ENCODE results near the gene RS1. TPM values are rescaled to one million over a fixed set of nuclear protein-coding genes. Genes with fewer than 3 reads are reported as not detected.

The RS1 gene
- not detected for total RNA-seq

DNA sequence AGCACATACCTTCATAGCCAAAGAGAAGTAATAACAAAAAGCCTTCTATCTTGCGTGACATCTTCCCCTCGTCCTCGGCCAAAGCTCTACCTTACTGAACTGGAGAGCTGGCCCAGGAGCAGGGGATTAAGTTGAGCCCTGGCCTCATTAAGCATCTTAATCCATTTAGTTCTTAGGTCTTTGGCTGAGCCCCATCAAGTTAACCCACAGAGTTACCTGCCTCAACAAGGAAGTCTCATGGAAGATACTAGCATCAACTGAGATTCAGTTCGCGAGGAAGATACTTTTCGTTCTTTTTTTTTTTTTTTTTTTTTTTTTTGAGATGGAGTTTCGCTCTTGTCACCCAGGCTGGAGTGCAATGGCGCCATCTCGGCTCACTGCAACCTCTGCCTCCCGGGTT lies at the start of gene RS1:
TSS of gene RS1 (minus strand) at position 101 of the 400 bp plus-strand sequence. CDS start at position 61, 40 bp downstream.
- H3K4me1 Mint-ChIP-seq (ENCODE audit: low read depth): peaks cover 6% of the 10 kb centered on the region
- no peaks in the 10 kb centered on the region for H3K9me3 Mint-ChIP-seq
- H3K27ac Mint-ChIP-seq: no peak within 1 kb of the TSS
- no peaks in the 10 kb centered on the region for H3K36me3 Mint-ChIP-seq (ENCODE audit: insufficient read depth in 2 of 2)
- no peaks in the 10 kb centered on the region for H3K27me3 Mint-ChIP-seq (ENCODE audit: low read depth)
- DNase-seq (no peak), ATAC-seq (replicated peaks in 1 of 2) (no peak)
- peak within 1 kb of the TSS in 1 of 2 donors; percentile 32 for H3K4me3 Mint-ChIP-seq

GRCh38 chrX:18719852-18720251 lies 47.9 kb upstream of the RS1 start:
- H3K36me3 Mint-ChIP-seq (ENCODE audit: insufficient read depth in 2 of 2): no peaks in the 10 kb centered on the region
- no peaks in the 10 kb centered on the region for H3K9me3 Mint-ChIP-seq
- no peak for ATAC-seq (replicated peaks in 1 of 2)
- no peaks in the 10 kb centered on the region for H3K27me3 Mint-ChIP-seq (ENCODE audit: low read depth)
- H3K27ac Mint-ChIP-seq: no peak overlapping the region
- no peak overlapping the region for H3K4me3 Mint-ChIP-seq
- no peaks in the 10 kb centered on the region for H3K4me1 Mint-ChIP-seq (ENCODE audit: low read depth)
- no peak for DNase-seq

DNA sequence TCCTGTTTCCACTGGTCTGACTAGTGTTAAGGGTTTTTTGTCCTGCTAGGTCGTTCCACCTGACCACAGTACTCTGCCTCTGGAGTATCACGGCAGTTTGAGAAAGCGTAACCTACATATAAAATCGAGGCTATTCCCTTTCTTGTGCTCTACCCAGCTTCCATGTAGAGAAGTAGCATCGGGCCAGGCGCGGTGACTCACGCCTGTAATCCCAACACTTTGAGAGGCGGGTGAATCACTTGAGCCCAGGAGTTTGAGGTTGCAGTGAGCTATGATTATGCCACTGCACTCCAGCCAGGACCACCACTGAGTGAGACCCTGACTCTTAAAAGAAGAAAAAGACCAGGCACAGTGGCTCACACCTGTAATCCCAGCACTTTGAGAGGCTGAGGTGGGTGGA lies 43.0 kb upstream of the RS1 start:
- H3K27me3 Mint-ChIP-seq (ENCODE audit: low read depth): no peaks in the 10 kb centered on the region
- ATAC-seq (replicated peaks in 1 of 2): no peak
- H3K36me3 Mint-ChIP-seq (ENCODE audit: insufficient read depth in 2 of 2): no peaks in the 10 kb centered on the region
- no peaks in the 10 kb centered on the region for H3K9me3 Mint-ChIP-seq
- no peaks in the 10 kb centered on the region for H3K4me1 Mint-ChIP-seq (ENCODE audit: low read depth)
- no peak for DNase-seq
- no peak overlapping the region for H3K27ac Mint-ChIP-seq
- no peak overlapping the region for H3K4me3 Mint-ChIP-seq

GRCh38 chrX:18709833-18710232 lies 37.9 kb upstream of the RS1 start:
- Mint-ChIP-seq H3K27ac (no peak overlapping the region), H3K9me3 (no peaks in the 10 kb centered on the region), H3K36me3 (ENCODE audit: insufficient read depth in 2 of 2) (no peaks in the 10 kb centered on the region), H3K4me1 (ENCODE audit: low read depth) (no peaks in the 10 kb centered on the region), H3K27me3 (ENCODE audit: low read depth) (no peaks in the 10 kb centered on the region), H3K4me3 (no peak overlapping the region)
- DNase-seq (no peak), ATAC-seq (replicated peaks in 1 of 2) (no peak)

DNA sequence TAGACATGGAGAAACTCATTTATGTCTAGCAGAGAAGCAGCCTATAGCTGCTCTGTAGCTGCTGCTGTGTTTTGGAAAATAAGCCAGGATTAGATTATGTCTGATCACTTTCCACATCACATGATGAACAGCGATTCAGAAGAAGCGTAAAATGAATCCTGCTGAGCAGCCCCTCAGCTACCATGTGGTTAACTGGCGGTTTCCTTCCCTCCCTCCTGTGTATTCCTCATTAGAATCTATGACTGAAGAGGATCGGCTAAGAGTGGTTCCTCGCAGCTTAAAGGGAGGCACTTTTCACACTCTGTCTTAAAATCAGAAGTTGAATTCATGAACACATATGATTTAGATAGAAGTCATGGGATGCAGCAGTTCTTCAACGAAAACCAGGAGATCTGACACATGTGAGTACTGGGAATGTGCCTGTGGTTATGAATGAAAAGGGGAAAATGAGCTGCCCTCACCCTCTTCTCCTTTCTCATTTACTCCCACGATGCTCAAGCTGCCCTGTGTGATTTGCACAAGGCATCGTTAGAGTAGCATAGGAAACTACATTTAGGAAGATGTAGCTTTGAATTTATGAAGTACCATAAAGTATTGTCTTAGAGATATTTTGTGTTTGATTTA lies 35.6 kb upstream of the RS1 start, which contains the start of gene PPEF1:
TSS of gene PPEF1 (plus strand) at position 220 of the 624 bp plus-strand sequence. CDS start at position 356, 136 bp downstream.
- Mint-ChIP-seq H3K36me3 (ENCODE audit: insufficient read depth in 2 of 2) (no peaks in the 10 kb centered on the region), H3K27ac (no peak within 1 kb of the TSS), H3K4me1 (ENCODE audit: low read depth) (no peaks in the 10 kb centered on the region), H3K27me3 (ENCODE audit: low read depth) (no peaks in the 10 kb centered on the region), H3K9me3 (no peaks in the 10 kb centered on the region), H3K4me3 (no peak within 1 kb of the TSS)
- no peak for DNase-seq
- no peak for ATAC-seq (replicated peaks in 1 of 2)

DNA sequence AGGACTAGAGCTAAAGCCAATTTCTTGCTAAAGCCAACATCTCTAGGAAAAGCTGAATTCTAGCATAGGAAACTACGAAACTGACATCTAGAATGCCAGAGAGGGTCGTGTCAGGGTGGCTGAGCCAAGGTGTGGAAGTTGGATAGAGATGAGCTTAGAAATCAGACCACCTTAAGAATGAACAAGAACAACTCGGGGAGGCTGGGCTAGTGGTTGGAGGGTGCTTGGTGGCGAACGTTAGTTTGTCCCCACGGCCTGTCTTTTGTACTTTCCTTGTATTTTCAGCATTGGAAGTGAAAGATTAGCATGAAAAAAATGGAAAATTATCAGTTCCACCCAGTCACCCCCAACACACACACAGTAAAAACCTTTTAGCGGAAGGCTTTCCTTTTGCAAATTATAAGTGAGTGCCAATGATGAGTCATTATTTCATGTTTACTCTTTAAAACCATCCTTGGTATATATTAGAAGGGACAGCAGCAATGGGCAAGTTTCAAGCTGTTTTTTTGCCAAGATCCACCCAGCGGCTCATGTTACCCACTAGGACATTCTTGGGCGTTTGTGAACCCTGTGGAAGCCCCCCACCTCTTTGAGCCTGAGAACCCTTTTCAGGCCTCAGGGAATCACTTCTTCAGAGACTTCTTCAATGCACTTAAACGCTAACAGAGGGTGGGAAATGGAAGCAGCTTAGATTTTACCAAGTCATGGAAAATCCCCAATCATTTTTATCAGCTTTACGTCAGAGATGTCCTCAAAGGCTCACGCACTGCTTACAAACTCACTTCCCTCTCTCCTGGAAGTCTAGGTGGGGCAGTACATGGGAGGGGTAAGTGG lies 30.7 kb upstream of the RS1 start:
- H3K4me1 Mint-ChIP-seq (ENCODE audit: low read depth): no peaks in the 10 kb centered on the region
- no peak overlapping the region for H3K4me3 Mint-ChIP-seq
- ATAC-seq (replicated peaks in 1 of 2): no peak
- H3K36me3 Mint-ChIP-seq (ENCODE audit: insufficient read depth in 2 of 2): no peaks in the 10 kb centered on the region
- H3K27me3 Mint-ChIP-seq (ENCODE audit: low read depth): no peaks in the 10 kb centered on the region
- no peak for DNase-seq
- no peak overlapping the region for H3K27ac Mint-ChIP-seq
- H3K9me3 Mint-ChIP-seq: no peaks in the 10 kb centered on the region

DNA sequence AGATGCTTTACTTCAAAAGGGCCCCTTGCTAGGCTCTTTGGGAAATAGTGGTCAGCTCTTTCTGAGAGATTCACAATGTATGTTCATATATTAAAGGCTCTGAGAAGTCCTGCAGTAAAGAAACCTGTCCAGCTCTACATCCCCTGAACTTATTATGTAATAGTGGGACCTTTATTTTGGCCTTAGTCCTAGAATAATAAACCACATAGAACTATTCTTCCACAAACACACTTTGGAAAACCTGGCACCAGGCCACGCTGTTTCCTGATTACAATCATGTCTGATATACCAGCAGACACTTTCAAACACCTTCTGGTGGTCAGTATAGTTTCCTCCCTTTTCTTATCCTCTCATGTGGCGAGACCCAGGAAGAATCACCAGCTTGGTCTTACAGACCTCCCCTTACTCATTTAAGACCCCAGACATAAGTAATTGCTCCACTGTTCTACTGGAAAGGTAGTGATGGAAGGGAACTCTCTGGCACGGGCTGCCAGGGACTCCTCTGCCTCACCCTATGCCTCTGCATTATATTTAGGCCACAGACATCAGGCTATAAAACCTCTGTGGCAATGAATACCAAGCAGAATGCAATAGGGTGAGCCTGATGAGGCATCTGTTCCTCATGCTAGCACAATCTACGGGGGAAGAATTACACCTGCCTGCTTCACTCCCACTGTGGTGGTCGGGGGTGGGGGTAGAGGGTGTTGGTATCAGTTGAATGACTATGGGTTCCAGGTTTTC lies 29.9 kb upstream of the RS1 start:
- H3K36me3 Mint-ChIP-seq (ENCODE audit: insufficient read depth in 2 of 2): no peaks in the 10 kb centered on the region
- H3K4me1 Mint-ChIP-seq (ENCODE audit: low read depth): no peaks in the 10 kb centered on the region
- no peak overlapping the region for H3K4me3 Mint-ChIP-seq
- no peak overlapping the region for H3K27ac Mint-ChIP-seq
- H3K9me3 Mint-ChIP-seq: no peaks in the 10 kb centered on the region
- no peaks in the 10 kb centered on the region for H3K27me3 Mint-ChIP-seq (ENCODE audit: low read depth)
- no peak for ATAC-seq (replicated peaks in 1 of 2)
- no peak for DNase-seq

- no peak for DNase-seq
- Mint-ChIP-seq H3K4me3 (no peak overlapping the region), H3K9me3 (no peaks in the 10 kb centered on the region), H3K4me1 (ENCODE audit: low read depth) (no peaks in the 10 kb centered on the region), H3K27ac (no peak overlapping the region), H3K27me3 (ENCODE audit: low read depth) (no peaks in the 10 kb centered on the region), H3K36me3 (ENCODE audit: insufficient read depth in 2 of 2) (peaks cover 0 to under 1% of the 10 kb centered on the region in 2 donors)
- ATAC-seq (replicated peaks in 1 of 2): no peak
Measured at GRCh38 chrX:18698737-18699650, 27.1 kb upstream of the RS1 start.

GRCh38 chrX:18696653-18697052 lies 24.7 kb upstream of the RS1 start:
- H3K36me3 Mint-ChIP-seq (ENCODE audit: insufficient read depth in 2 of 2): peaks cover 0 to 2% of the 10 kb centered on the region in 2 donors
- no peaks in the 10 kb centered on the region for H3K9me3 Mint-ChIP-seq
- no peak overlapping the region for H3K4me3 Mint-ChIP-seq
- DNase-seq: no peak
- no peak for ATAC-seq (replicated peaks in 1 of 2)
- H3K27me3 Mint-ChIP-seq (ENCODE audit: low read depth): peaks cover 11% of the 10 kb centered on the region
- no peak overlapping the region for H3K27ac Mint-ChIP-seq
- H3K4me1 Mint-ChIP-seq (ENCODE audit: low read depth): no peaks in the 10 kb centered on the region

DNA sequence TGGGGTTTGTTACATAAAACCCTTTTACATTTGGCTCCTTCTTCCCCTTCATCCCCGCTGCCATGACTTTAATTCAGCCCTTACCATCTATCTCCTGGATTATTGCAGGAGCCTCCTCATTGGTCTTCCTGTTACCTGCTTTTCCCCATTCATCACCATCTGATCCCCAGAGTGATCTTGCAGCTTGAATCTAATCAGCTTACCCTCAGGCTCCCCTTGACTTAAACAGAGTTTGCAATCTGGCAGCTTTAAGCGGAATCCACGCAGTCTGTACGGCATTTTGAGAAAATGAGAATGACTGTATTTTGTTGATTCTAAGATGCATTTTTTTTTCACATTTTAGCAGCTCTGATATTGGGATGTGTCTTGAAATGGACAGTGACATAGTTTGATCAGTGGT lies 20.6 kb upstream of the RS1 start:
- ATAC-seq (replicated peaks in 1 of 2): no peak
- peaks cover 0 to 2% of the 10 kb centered on the region in 2 donors for H3K36me3 Mint-ChIP-seq (ENCODE audit: insufficient read depth in 2 of 2)
- H3K27me3 Mint-ChIP-seq (ENCODE audit: low read depth): peaks cover 11% of the 10 kb centered on the region
- no peaks in the 10 kb centered on the region for H3K4me1 Mint-ChIP-seq (ENCODE audit: low read depth)
- no peak overlapping the region for H3K27ac Mint-ChIP-seq
- no peaks in the 10 kb centered on the region for H3K9me3 Mint-ChIP-seq
- no peak overlapping the region for H3K4me3 Mint-ChIP-seq
- no peak for DNase-seq

GRCh38 chrX:18691431-18691830 lies 19.5 kb upstream of the RS1 start:
- no peak overlapping the region for H3K27ac Mint-ChIP-seq
- peaks cover 11% of the 10 kb centered on the region for H3K27me3 Mint-ChIP-seq (ENCODE audit: low read depth)
- DNase-seq (no peak), ATAC-seq (replicated peaks in 1 of 2) (no peak)
- H3K4me1 Mint-ChIP-seq (ENCODE audit: low read depth): no peaks in the 10 kb centered on the region
- no peak overlapping the region for H3K4me3 Mint-ChIP-seq
- H3K36me3 Mint-ChIP-seq (ENCODE audit: insufficient read depth in 2 of 2): peaks cover 0 to 2% of the 10 kb centered on the region in 2 donors
- H3K9me3 Mint-ChIP-seq: no peaks in the 10 kb centered on the region

DNA sequence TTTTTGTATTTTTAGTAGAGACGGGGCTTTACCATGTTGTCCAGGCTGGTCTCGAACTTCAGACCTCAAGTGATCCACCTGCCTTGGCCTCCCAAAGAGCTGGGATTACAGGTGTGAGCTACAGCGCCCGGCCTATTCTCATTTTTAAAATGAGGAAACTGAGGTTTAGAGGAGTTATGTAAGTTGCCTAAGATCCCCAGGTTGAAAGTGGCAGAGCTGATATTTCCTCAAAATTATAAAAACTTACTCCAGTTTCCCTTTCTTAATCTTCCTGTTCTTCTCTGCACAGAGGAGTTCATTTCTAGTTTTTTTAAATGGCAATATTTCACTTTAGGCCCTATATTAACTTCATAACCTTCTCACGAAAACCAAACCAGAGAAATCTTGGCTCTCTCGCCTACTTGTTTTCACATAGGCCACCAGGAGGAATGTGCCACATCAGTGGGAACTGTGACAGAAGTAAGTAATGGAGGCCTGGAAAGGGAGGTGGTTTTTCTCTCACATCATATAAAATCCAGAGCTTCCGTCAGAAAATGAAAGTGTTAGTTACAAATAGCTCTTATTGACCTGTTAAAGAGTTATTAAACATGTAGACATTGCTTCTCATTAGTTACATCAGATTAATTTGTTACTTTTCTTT lies 16.1 kb upstream of the RS1 start:
- H3K36me3 Mint-ChIP-seq (ENCODE audit: insufficient read depth in 2 of 2): no peaks in the 10 kb centered on the region
- ATAC-seq (replicated peaks in 1 of 2) (no peak), DNase-seq (no peak)
- H3K9me3 Mint-ChIP-seq: no peaks in the 10 kb centered on the region
- no peak overlapping the region for H3K4me3 Mint-ChIP-seq
- H3K27ac Mint-ChIP-seq: no peak overlapping the region
- no peaks in the 10 kb centered on the region for H3K4me1 Mint-ChIP-seq (ENCODE audit: low read depth)
- peaks cover 9% of the 10 kb centered on the region for H3K27me3 Mint-ChIP-seq (ENCODE audit: low read depth)

Measured in activated T-cell treated with anti-CD3 and anti-CD28 coated beads, Interleukin-2, amount 50 U/mL, for 72 hours (primary cell).